ENCODE measurements around the gene SPEM2. TPM values are rescaled to one million over a fixed set of nuclear protein-coding genes. Genes with fewer than 3 reads are reported as not detected.

SPEM2 gene
- total RNA-seq, 1 experiment from 2014 or later: not detected

DNA sequence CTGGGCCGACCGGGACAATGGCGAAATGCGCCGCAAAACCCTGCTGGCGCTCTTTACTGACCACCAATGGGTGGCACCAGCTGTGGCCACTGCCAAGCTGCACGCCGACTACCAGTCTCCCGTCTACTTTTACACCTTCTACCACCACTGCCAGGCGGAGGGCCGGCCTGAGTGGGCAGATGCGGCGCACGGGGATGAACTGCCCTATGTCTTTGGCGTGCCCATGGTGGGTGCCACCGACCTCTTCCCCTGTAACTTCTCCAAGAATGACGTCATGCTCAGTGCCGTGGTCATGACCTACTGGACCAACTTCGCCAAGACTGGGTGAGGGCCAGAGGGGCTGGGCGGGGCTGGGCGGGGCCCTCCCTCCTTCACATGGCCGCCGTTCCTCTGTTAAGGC is 9.6 kb upstream of the SPEM2 start:
- no peak overlapping the region for H3K23ac ChIP-seq (ENCODE audit: insufficient read length, low read depth, low read length)
- no peak overlapping the region for H3K18ac ChIP-seq (ENCODE audit: insufficient read length, low read depth, low read length)
- no peak overlapping the region for H2BK120ac ChIP-seq (ENCODE audit: low read depth, low read length, poor library complexity, severe bottlenecking)
- no peak overlapping the region for H3K27ac ChIP-seq (ENCODE audit: insufficient read length, low read depth, low read length)
- no peak overlapping the region for H4K91ac ChIP-seq (ENCODE audit: insufficient read length, low read depth, low read length)
- Mint-ChIP-seq H3K9me3 (no peaks in the 10 kb centered on the region), H3K27me3 (ENCODE audit: low read depth) (no peaks in the 10 kb centered on the region), H3K36me3 (ENCODE audit: insufficient read depth in 1 of 3, low read depth in 3 of 3) (peaks cover 8 to 46% (median 36%) of the 10 kb centered on the region in 3 experiments; a peak in 6 of 7 replicates), H3K27ac (no peak overlapping the region), H3K4me1 (peaks cover 9 to 38% of the 10 kb centered on the region in 2 experiments), H3K4me3 (no peak overlapping the region)
- no peak overlapping the region for H2AFZ ChIP-seq (ENCODE audit: low read length)
- H3K79me2 ChIP-seq (ENCODE audit: insufficient read depth, low read length): no peaks in the 10 kb centered on the region
- no peaks in the 10 kb centered on the region for H4K20me1 ChIP-seq (ENCODE audit: control insufficient read depth, insufficient read depth, insufficient read length)
- no peak overlapping the region for H3T11ph ChIP-seq (ENCODE audit: low read length)
- no peak overlapping the region for H3K14ac ChIP-seq (ENCODE audit: insufficient read depth, low read length)
- H3K56ac ChIP-seq (ENCODE audit: insufficient read length, low read depth, low read length): no peak overlapping the region
- no peak overlapping the region for H2BK5ac ChIP-seq (ENCODE audit: insufficient read length, low read length)
- no peaks in the 10 kb centered on the region for H3K79me1 ChIP-seq (ENCODE audit: insufficient read depth, low read depth, low read length, poor library complexity, severe bottlenecking)
- no peak overlapping the region for H3K4ac ChIP-seq (ENCODE audit: low read depth, low read length)
- H2BK12ac ChIP-seq (ENCODE audit: insufficient read length, low read depth, low read length): no peak overlapping the region
- H3K9me3 ChIP-seq (ENCODE audit: control insufficient read depth, low read depth, low read length): no peaks in the 10 kb centered on the region
- no CpG with 5 or more reads among the region's 23 CpGs for WGBS (ENCODE audit: extremely low coverage, insufficient read length, low lambda C conversion rate)
- H2BK15ac ChIP-seq (ENCODE audit: low read depth, low read length): no peak overlapping the region
- no peak overlapping the region for H4K8ac ChIP-seq (replicated peaks; ENCODE audit: insufficient read length, low read depth, low read length)
- H3K27me3 ChIP-seq (ENCODE audit: insufficient read depth, low read length): no peaks in the 10 kb centered on the region
- no peak overlapping the region for H3K9ac ChIP-seq (ENCODE audit: extremely low read depth, insufficient read length, low read length)
- TF ChIP-seq, protein P1, sequence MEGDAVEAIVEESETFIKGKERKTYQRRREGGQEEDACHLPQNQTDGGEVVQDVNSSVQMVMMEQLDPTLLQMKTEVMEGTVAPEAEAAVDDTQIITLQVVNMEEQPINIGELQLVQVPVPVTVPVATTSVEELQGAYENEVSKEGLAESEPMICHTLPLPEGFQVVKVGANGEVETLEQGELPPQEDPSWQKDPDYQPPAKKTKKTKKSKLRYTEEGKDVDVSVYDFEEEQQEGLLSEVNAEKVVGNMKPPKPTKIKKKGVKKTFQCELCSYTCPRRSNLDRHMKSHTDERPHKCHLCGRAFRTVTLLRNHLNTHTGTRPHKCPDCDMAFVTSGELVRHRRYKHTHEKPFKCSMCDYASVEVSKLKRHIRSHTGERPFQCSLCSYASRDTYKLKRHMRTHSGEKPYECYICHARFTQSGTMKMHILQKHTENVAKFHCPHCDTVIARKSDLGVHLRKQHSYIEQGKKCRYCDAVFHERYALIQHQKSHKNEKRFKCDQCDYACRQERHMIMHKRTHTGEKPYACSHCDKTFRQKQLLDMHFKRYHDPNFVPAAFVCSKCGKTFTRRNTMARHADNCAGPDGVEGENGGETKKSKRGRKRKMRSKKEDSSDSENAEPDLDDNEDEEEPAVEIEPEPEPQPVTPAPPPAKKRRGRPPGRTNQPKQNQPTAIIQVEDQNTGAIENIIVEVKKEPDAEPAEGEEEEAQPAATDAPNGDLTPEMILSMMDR (conservative IDR thresholded peaks at IDR 0.05): no peak
- no peaks in the 10 kb centered on the region for H3K23me2 ChIP-seq (ENCODE audit: insufficient read length, low read depth, low read length, poor library complexity, severe bottlenecking)
- no peak overlapping the region for H4K5ac ChIP-seq (ENCODE audit: insufficient read length, low read depth, low read length)
- no peak overlapping the region for H2AK5ac ChIP-seq (ENCODE audit: insufficient read length, low read length)
- DNase-seq: no peak
- no peak overlapping the region for H2BK20ac ChIP-seq (ENCODE audit: low read depth, low read length, poor library complexity, severe bottlenecking)
- H3K4me2 ChIP-seq (ENCODE audit: insufficient read depth, insufficient read length, low read length): no peak overlapping the region
- no peaks in the 10 kb centered on the region for H3K4me1 ChIP-seq (ENCODE audit: insufficient read depth, low read length)
